ENCODE data around the gene XYLT2.

DNA sequence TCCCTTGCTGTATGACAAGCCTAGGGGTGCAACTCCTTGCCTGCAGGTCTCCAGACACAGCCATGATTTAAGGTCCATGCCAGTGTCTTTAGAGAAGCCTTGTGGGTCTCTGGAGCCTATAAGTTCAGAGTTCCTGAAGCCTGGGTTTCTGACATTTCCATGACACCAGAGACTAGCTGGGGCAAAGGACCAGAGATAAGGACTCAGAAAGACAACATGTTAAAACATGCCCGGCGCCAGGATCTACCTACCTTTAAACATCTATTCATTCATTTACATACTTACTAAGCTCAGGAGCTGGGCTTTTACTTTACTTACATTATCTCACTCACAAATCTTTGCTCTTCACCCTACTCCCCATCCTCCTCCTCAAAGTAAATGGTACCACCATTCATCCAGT is 25.6 kb downstream of the XYLT2 start:
- TF ChIP-seq, protein P1, sequence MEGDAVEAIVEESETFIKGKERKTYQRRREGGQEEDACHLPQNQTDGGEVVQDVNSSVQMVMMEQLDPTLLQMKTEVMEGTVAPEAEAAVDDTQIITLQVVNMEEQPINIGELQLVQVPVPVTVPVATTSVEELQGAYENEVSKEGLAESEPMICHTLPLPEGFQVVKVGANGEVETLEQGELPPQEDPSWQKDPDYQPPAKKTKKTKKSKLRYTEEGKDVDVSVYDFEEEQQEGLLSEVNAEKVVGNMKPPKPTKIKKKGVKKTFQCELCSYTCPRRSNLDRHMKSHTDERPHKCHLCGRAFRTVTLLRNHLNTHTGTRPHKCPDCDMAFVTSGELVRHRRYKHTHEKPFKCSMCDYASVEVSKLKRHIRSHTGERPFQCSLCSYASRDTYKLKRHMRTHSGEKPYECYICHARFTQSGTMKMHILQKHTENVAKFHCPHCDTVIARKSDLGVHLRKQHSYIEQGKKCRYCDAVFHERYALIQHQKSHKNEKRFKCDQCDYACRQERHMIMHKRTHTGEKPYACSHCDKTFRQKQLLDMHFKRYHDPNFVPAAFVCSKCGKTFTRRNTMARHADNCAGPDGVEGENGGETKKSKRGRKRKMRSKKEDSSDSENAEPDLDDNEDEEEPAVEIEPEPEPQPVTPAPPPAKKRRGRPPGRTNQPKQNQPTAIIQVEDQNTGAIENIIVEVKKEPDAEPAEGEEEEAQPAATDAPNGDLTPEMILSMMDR (IDR thresholded peaks at IDR 0.05), result no peak
- TF ChIP-seq POLR2A (IDR thresholded peaks at IDR 0.05), result no peak

Measured in right lobe of liver (tissue), 4 donors.